ENCODE measurements around the gene MYH11.
"Not testable (repeated sequence)": the region's sequence is repeated elsewhere in the genome, so short reads cannot be mapped to it uniquely, and the experiment has no call there.

- TF ChIP-seq CTCF, POLR2AphosphoS5 (IDR thresholded peaks at IDR 0.05): not testable (repeated sequence)
Observed at GRCh38 chr16:15809297-15809696, 47.5 kb downstream of the MYH11 start.

All from breast epithelium (tissue), 3 donors.